MG63 (cell line): ENCODE measurements around the gene DPM3. TPM values are rescaled to one million over a fixed set of nuclear protein-coding genes. Genes with fewer than 3 reads are reported as not detected.

Experiments
- DNase-seq: peaks from one replicate; pipeline ENCODE4 v3.0.0-alpha.2; 2020
- H3K27me3 ChIP-seq: fragments of 250-450 bp; sonication (Bioruptor Pico); 2 replicates; pipeline ENCODE4 v1.5.1; 2020; ENCODE audit warnings: mild to moderate bottlenecking, moderate library complexity
- H3K36me3 ChIP-seq: fragments of 250-450 bp; sonication (Bioruptor Pico); 2 replicates; pipeline ENCODE4 v1.5.1; 2020; ENCODE audit warnings: mild to moderate bottlenecking, moderate library complexity
- H3K4me3 ChIP-seq: fragments of 250-450 bp; sonication (Bioruptor Pico); 2 replicates; pipeline ENCODE4 v1.5.1; 2020; ENCODE audit warnings: mild to moderate bottlenecking, moderate library complexity
- H3K9me3 ChIP-seq: fragments of 250-450 bp; sonication (Bioruptor Pico); 2 replicates; pipeline ENCODE4 v1.5.1; 2020; ENCODE audit warnings: mild to moderate bottlenecking, moderate library complexity
- total RNA-seq: library from RNA; depleted of rRNA; stranded (reverse); fragments of >200 nt; shearing (Covaris generic); gene quantifications from 2 replicates; pipeline ENCODE4 v1.2.3, GENCODE V29; 2014; ENCODE audit warnings: low replicate concordance

The DPM3 gene
- total RNA-seq, 1 experiment from 2014 or later: 48.9 TPM

DNA sequence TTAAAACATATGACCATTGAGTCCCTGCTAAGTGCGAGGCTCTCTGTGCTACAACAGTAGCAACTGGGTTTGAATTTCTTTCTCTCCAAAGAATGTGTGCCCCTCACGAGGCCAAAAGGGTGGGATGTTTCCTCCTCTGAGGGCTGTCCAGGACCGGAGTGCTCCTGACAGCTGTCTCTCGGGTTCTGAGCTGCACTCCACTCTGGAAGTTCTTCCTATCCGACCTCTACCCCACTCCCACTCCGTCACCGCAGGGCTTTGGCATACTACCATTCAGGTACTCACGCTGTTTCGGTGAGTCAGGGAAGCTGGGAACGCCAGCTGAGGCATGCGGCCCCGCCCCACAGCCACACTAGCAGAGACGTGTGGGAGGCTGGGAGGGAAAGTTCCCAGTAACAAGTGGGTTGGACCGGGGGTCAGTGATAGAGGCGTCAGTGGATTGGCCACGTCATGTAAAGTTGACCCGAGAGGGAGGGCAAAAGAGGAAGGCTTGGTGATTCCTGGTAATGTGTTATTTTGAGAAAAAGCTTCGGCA lies 5.4 kb downstream of the DPM3 start:
- peak; percentile 97 for DNase-seq
- Histone ChIP-seq H3K36me3 (peaks cover 20% of the 10 kb centered on the region), H3K4me3 (peak overlapping the region; percentile 77), H3K27me3 (no peaks in the 10 kb centered on the region), H3K9me3 (no peaks in the 10 kb centered on the region)

DNA sequence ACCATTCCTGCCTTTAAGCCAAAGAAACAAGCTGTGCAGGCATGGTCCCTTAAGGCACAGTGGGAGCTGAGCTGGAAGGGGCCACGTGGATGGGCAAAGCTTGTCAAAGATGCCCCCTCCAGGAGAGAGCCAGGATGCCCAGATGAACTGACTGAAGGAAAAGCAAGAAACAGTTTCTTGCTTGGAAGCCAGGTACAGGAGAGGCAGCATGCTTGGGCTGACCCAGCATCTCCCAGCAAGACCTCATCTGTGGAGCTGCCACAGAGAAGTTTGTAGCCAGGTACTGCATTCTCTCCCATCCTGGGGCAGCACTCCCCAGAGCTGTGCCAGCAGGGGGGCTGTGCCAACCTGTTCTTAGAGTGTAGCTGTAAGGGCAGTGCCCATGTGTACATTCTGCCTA lies 6.0 kb downstream of the DPM3 start:
- Histone ChIP-seq H3K9me3 (no peaks in the 10 kb centered on the region), H3K36me3 (peaks cover 20% of the 10 kb centered on the region), H3K4me3 (peak overlapping the region; percentile 77; the same call in 1 of the 2 replicates), H3K27me3 (no peaks in the 10 kb centered on the region)
- no peak for DNase-seq

DNA sequence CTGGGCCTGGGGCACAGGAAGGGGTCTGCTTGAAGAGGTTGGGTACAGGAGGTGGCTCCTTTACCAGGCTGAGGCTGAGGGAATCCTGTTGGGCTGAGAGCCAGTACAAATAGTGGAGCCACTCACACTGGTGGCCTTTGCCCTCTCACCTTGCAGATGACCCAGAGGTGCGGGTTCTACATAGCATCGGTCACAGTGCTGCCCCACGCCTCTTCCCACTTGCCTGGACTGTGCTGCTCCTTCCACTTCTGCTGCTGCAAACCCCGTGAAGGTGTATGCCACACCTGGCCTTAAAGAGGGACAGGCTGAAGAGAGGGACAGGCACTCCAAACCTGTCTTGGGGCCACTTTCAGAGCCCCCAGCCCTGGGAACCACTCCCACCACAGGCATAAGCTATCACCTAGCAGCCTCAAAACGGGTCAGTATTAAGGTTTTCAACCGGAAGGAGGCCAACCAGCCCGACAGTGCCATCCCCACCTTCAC lies 6.5 kb downstream of the DPM3 start:
- no peak for DNase-seq
- peaks cover 18% of the 10 kb centered on the region for H3K36me3 ChIP-seq
- no peak overlapping the region for H3K4me3 ChIP-seq
- H3K9me3 ChIP-seq: no peaks in the 10 kb centered on the region
- no peaks in the 10 kb centered on the region; the same call in 1 of the 2 replicates for H3K27me3 ChIP-seq

DNA sequence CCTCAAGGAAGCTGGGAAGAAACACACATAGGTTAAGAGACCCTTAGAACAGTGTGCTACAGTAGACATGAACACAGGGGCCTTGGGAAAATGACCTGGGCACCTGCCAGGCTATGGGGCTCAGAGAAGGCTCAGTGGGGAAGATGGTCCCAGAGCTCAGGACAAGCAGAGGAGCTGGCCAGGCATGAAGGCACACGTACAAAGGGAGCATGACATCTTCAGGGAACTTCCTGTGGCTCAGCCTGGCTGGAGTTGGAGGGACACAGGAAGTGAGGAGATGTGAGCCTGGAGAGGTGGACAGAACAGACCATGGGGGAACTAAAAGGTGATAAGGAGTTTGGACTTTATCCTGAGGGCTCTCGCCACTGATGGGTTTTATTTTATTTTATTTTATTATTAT lies 8.5 kb downstream of the DPM3 start:
- no peak overlapping the region for H3K4me3 ChIP-seq
- no peak for DNase-seq
- H3K9me3 ChIP-seq: no peaks in the 10 kb centered on the region
- H3K36me3 ChIP-seq: peaks cover 2% of the 10 kb centered on the region
- H3K27me3 ChIP-seq: peaks cover 7% of the 10 kb centered on the region; the same call in 1 of the 2 replicates

DNA sequence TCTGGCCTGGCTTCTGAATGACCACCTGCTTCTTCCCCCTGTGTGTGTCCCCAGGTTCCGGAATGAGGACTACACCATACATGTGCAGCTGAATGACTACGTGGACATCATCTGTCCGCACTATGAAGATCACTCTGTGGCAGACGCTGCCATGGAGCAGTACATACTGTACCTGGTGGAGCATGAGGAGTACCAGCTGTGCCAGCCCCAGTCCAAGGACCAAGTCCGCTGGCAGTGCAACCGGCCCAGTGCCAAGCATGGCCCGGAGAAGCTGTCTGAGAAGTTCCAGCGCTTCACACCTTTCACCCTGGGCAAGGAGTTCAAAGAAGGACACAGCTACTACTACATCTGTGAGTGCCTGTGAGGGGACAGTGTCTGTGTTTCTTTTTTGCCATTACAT lies 9.0 kb downstream of the DPM3 start:
- peaks cover 7% of the 10 kb centered on the region; the same call in 1 of the 2 replicates for H3K27me3 ChIP-seq
- no peaks in the 10 kb centered on the region for H3K36me3 ChIP-seq
- no peak for DNase-seq
- no peak overlapping the region for H3K4me3 ChIP-seq
- no peaks in the 10 kb centered on the region for H3K9me3 ChIP-seq

DNA sequence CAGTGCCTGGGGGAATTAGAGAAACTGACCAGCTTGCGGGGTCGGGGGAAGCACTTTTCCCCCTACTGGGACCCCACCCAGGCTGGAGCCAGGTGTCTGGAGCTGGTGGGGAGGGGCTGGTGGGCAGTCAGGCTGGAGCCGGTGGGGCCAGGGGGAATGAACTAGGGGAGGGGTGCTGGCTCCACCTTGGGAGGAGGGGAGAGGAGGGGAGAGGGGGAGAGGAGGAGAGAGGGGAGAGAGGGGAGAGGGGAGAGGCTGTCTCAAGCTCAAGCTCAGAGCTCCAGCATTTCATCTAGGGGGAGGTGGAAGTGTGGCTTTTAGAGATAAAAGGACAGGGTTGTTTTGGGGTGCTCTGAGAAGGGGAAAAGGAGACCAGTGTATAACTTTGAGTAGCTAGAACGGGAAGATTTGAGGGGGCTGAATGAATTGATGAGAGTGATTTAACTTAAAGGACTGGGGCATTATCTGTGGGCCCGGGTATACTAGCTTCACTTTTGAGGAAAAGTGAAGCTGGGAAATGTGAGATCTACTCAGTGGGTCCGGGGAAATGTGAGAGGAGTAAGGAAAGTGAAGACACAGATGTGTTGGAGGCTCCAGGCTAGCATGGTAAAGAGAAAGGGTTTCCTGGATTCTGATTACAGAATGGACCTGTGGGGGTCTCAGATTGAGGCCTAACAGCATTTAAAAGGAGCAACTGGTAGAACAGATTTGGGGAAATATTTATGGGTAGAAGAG lies 9.9 kb downstream of the DPM3 start:
- no peak for DNase-seq
- H3K36me3 ChIP-seq: no peaks in the 10 kb centered on the region
- H3K27me3 ChIP-seq: peaks cover 7% of the 10 kb centered on the region; the same call in 1 of the 2 replicates
- no peak overlapping the region for H3K4me3 ChIP-seq
- no peaks in the 10 kb centered on the region for H3K9me3 ChIP-seq

DNA sequence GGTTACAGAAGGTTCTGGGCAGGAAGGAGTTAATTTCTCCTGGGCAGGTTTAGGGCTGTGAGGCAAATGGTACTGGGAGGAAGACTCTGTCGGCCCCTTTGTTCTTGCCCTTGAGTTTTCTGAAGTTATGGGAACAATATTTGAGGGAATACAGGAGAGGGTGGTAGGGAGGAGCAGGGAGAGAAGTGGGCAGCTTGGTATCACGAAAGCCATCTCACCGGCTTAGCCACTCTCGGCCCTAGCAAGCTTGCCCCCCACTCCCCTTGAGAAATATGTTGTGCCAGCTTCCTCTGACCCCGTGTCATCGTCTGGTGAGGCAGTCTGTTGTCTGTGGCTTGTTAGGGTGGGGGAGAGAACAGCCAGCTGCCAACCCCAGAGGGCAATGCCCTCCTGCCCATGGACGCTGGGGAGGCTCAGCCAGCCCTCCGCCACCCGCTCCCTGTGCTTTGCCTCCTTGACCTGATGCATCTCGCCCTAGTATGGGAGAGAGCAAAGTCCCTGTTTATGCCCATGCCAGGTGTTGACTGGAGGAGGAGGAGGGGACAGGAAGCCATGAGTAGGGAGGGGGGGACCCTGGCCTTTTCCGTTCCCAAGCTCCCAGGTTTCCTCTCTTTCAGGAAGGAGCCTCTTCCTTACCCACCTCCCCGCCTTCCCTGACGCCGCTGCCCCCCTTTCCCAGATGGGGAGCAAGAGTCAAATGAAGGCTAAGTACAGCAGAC lies 11.4 kb downstream of the DPM3 start:
- Histone ChIP-seq H3K9me3 (no peaks in the 10 kb centered on the region), H3K27me3 (peaks cover 7% of the 10 kb centered on the region; the same call in 1 of the 2 replicates), H3K36me3 (no peaks in the 10 kb centered on the region), H3K4me3 (peak overlapping the region; percentile 52; the same call in 1 of the 2 replicates)
- no peak for DNase-seq

DNA sequence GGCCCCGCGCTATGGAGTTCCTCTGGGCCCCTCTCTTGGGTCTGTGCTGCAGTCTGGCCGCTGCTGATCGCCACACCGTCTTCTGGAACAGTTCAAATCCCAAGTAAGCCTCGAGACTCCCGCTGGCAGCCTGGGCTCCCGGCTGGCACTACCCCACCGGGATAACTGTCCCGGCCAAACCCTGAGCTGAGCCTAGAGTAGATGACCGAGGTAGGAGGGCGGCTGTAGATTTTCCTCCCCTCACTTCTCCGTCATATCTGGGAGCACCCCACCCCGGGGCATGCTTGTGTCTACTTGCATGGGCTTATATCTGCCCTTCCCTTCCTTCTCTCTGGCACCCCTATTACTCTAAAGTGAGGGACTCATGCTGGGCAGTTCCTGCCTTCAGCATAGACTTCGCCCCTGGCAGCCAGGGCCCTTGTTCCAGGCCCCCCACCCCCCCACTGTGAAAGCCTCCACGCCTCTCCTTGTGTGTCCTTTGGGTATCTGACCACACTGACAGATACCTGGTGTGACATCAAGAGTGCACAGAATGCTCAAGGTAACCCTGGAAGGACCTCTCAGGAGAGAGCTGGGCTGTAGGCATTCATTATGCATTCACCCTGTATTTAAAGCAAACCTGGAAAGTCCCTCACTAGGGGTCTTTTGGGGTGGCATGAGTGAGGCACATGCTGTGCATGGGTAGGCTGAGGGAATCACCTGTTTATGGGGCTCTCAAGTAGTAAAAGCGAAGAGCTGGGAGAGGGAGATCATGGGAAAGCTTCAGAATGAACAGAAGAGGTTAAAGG lies 12.2 kb downstream of the DPM3 start:
- Histone ChIP-seq H3K27me3 (peaks cover 7% of the 10 kb centered on the region; the same call in 1 of the 2 replicates), H3K9me3 (no peaks in the 10 kb centered on the region), H3K4me3 (peak overlapping the region; percentile 52), H3K36me3 (no peaks in the 10 kb centered on the region)
- DNase-seq: no peak

DNA sequence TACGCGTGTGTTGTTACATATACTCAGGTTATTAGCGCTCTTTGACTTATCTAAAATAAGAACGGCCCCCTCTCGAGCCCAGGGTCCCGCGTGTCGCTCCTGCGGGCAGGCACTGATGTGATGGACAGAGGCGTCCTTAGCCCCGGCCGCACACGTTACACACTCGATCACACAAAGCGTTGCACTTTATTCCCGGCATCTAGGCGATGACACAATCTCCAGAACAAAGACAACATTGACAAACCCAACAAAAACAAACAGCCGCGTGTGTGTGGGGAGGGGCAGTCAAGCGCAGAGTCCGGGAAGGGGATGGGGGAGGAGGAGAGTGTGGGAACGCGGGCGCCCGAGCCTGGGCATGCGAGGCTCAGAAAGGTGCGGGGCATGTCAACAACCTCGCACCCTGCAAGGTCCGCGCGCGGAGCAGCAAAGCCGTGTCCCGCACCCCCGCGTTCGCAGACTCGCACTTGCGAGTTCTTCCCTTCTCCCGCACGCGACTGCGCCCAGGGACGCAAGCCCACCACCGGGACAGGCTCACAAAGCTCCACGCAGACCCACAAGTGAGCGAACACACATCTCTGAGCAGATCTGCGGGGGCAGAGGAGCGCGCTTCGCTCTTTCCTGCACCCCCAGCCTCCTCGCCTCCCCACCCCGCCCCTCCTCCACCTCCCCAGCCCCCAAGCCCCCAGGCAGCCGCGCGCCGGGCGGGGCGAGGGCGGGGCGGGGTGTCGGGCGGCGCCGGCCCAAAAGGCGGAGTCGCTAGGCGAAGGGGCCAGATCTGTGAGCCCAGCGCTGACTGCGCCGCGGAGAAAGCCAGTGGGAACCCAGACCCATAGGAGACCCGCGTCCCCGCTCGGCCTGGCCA lies 13.0 kb downstream of the DPM3 start, which contains the start of gene EFNA1:
EFNA1 (plus strand) TSS at position 772 of the 862 bp plus-strand sequence. CDS start 102 bp downstream, outside the sequence.
- peaks cover 7% of the 10 kb centered on the region; the same call in 1 of the 2 replicates for H3K27me3 ChIP-seq
- DNase-seq: peak; percentile 69

DNA sequence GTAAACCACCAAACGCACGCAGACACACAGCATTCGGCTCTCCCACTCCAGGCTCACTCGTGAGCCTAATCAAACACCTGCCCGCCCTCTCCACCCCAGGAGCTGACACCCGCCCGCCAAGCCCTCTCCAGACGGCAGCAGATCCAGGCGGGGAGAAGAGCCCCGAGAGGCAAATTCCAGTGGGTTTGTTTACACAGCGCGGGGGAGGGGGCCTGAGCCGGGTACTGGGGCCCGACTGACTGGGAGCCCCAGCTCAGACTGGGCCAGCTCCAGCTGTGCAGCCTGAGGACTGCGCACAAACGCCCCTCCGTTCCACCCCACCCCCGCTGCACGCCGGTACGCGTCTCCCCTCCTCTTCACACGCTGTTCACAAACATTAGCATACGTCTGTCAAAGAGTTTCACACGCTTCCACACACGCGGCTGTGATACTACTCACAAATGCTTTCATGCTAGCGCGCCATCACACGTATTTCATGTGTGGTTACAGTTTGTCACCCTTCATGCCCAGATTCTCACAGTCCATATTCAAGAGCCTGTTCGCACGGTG lies 13.7 kb downstream of the DPM3 start:
- Histone ChIP-seq H3K4me3 (peak overlapping the region; percentile 52), H3K9me3 (no peaks in the 10 kb centered on the region), H3K27me3 (peaks cover 7% of the 10 kb centered on the region; the same call in 1 of the 2 replicates), H3K36me3 (no peaks in the 10 kb centered on the region)
- DNase-seq: no peak

More for the DNA sequence above, 13.0 kb downstream of the DPM3 start, which contains the start of gene EFNA1:
- Histone ChIP-seq H3K4me3 (peak within 1 kb of the TSS; percentile 52), H3K9me3 (no peaks in the 10 kb centered on the region), H3K36me3 (no peaks in the 10 kb centered on the region)

DNA sequence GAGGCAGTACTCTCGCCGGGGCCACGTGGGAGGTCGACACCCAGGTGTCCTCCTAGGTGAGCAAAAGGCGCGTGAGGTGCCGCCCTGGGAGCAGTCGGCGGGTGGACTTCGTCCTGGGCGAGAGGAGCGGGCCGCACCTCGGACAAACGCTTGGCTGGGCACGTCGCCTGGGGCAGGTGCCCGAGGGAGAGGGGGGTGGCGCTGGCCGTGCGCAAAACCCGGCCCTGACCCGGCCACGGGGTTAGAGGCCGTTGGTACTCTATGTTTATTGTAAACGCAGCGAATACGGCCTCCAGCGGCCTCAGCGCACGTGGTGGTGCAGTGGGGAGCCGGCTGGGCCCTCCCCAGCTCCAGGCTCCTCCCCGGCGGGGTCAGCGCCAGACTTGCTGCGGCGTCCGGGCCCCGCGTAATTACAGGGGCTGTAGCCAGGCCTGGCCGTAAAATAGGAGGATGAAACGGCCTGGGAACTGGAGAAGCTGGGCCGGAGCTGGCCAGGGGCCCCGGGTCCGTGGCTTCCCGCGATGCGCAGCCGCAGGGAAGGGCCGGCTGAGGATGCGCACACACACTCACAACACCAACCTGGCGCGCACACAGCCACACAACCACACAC lies 14.3 kb downstream of the DPM3 start:
- DNase-seq: no peak
- Histone ChIP-seq H3K4me3 (no peak overlapping the region), H3K27me3 (peaks cover 7% of the 10 kb centered on the region; the same call in 1 of the 2 replicates), H3K36me3 (no peaks in the 10 kb centered on the region), H3K9me3 (no peaks in the 10 kb centered on the region)

DNA sequence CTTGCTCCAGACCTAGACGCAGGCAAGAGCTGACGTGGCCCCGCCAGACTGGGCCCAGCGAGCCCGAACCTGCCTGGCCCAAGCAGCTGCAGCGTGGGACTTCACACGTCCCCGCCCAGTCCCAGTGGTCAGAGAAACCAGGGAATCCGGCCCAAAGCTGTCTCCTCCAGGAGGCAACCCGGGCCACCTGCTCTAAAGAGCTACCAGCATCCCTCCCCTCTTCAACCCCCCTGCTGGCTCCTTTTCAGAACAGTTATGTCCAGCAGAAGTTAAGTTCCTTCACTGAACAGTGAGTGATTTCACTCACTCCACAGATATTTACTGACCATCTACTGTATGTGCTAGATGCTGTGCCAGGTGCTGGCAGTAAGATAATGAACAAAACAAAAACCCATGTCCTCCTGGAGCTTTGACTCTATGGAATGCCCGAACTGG lies 14.8 kb downstream of the DPM3 start:
- Histone ChIP-seq H3K9me3 (no peaks in the 10 kb centered on the region), H3K36me3 (no peaks in the 10 kb centered on the region), H3K4me3 (no peak overlapping the region), H3K27me3 (peaks cover 7% of the 10 kb centered on the region; the same call in 1 of the 2 replicates)
- no peak for DNase-seq

DNA sequence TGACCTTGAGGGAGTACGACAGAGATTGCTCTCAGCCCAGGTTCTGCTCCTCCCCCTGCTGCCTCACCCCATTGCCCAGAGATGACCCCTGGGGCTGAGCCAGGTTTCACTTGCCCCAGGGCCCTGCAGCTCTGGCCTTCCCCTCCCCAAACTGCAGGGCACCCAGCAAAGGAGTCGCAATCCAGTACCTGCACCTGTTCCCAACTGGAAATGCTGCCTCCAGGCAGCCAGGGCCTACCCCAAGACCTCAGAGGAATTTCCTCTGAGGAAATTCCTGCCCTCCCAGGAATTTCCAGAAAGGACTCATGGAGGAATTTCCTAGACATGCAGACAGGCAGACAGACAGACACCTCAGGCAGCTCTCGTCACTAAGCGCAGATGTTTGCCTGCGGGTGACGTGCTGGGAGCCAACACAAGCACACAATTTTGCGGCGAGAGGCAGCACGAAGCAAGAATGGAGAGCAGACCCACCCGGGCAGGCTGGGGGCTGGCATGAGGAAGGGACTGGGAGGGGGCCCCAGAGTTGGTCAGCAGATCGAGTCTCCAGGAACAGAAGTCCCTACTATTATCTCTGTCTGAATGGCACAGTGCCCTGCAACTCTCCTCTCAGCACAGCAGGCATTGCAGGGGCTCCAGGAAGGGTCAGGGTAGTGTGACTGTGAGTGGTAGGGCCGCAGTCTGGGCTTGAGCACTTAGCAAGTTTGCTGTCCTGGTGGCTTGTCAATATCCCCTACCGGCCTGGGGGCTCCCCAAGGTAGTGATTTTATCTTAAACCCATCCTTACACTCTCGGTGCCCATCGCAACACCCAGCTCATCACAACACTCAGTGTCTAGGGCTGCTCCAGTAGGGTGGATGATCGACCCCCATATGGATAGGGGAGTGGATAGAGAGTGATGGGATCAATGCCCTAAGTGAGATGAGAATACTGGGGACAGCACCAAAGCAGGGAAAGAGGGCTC lies 15.5 kb downstream of the DPM3 start:
- no peaks in the 10 kb centered on the region for H3K9me3 ChIP-seq
- H3K4me3 ChIP-seq: no peak overlapping the region
- no peaks in the 10 kb centered on the region for H3K36me3 ChIP-seq
- peaks cover 12% of the 10 kb centered on the region; the same call in 1 of the 2 replicates for H3K27me3 ChIP-seq
- no peak for DNase-seq

DNA sequence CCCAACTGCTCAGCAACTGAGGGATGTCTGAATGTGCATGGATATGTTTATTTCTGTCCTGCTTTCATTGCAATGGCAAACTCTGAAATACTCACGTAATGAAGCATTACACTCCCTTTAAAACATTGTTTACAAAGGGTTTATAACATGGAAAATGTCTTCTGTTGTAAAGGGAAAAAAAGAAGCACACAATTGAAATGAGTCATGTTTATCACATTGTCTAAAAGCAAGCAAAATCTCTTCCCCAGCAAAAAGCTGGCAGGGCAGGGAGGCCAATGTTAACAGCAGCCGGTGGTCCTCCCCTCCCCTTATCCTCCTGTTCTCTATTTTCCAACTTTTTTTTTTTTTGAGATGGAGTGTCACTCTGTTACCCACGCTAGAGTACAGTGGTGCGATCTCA lies 16.5 kb downstream of the DPM3 start:
- H3K27me3 ChIP-seq: peaks cover 12% of the 10 kb centered on the region; the same call in 1 of the 2 replicates
- no peak for DNase-seq
- no peaks in the 10 kb centered on the region for H3K36me3 ChIP-seq
- no peak overlapping the region for H3K4me3 ChIP-seq
- H3K9me3 ChIP-seq: no peaks in the 10 kb centered on the region
